HG03457 (cell line): Measurements from ENCODE around the gene PPFIBP1.
"Not testable (repeated sequence)": the region's sequence is repeated elsewhere in the genome, so short reads cannot be mapped to it uniquely, and the experiment has no call there.

ENCODE experiments used
- ATAC-seq: cut with Tn5 transposase; IDR thresholded peaks from one replicate; pipeline ENCODE4 v1.9.1; 2021; ENCODE audit warnings: moderate number of reproducible peaks; ENCODE audit not compliant: unreplicated experiment

Gene PPFIBP1

DNA sequence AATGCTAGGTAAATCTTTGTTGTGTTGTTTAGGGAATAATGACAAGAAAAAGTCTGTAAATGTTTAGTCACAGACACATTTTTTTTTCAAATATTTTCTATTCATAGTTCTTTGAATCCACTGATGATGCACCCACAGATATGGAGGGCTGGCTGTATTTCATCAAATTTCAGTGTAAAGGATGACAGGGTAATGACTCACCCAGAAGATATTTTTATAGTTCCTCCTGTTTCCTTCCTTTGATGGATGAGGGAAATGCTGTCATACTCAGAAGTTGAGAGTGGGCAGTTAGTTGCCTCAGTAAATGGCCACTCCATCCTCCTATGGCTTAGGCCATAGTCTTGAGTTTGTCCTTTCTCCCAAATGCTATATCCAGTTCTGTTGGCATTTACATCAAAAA, 95.3 kb downstream of the PPFIBP1 start:
- ATAC-seq, result no peak

DNA sequence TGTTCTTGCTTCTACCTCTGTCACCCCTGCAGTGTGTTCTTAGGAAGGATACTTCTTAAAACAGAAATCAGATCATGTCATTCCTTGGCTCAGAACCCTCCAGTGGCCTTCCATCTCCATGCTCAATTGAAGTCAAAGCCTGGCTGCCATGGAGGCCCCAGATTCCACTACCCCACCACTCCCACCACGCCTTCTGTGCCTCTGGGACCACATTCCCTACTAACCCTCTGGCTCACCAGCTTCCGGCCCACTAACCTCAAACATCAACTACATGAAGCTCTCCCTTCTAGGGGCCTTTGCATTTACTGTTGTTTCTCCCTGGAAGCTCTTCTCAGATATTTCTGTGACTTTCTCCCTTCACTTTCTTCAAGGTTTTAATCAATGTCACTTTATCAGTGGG, 96.1 kb downstream of the PPFIBP1 start:
- no peak for ATAC-seq

DNA sequence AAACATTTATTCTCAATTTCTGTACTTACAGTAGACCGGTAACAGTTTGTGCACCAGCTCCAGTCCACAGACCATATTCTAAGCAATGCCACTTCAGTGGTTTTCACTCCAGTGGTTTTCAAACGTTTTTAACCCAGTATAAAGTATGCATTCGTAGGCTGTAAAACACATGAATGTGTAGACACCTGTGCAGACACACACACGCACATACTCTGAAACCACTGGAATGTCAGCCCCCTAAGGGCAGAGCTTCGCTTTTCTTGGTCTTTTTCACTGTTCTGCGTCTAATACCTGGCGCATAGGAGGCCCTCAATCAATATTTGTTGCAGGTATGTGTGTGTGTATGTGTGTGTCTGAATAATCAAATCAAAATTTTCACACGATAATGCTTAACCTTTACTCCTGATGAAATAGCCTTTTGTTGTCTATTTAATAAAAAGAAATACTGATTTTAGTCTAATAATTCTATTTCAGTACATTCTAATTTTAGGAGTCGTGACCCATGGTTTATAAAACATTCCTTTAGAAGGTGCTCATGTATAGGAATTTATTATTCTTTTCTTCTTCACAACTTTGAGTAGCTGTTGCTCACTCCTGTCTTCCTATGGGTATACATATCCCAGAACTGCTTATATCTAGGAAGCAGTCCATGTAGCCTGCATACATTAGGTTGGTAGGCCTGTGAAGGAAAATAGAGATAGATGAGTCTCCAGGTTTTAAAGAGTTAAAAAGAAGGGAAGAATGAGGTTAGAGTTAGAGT, 98.6 kb downstream of the PPFIBP1 start:
- no peak for ATAC-seq

DNA sequence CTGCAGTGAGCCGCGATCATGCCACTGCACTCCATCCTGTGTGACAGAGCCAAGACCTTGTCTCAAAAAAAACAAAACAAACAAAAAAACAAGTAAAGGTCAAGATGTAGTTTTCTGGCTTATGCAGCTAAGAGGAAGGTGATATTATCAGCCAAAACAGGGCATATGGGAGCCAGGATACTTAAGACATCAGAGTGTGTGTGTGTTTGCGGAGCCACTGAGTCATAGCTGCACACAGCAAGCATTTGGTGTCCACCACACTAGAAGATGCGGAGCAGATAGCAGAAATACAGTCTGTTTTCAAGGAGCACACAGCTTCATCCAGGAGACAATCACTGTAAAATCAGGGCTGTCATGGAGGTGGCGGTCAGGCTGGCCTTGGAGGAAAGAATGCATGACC, 99.6 kb downstream of the PPFIBP1 start:
- no peak for ATAC-seq

DNA sequence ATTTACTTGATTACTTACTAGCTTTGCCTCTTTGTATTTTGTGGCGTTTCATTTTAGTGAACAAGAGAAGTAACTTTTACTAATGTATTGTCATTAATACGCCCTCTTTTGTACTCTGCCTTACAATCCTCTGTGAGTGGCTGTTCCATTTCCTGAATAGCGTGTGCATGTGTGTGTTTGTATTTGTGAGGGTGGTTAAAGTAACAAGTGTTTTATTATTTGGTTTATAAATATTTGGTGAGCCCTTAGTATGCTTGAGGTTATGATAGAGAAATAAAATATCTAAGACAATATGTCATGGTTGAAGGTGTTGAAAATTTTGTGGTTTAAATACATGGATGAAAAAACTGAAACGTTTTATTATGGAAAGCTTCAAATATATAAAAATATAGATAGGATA, 100.6 kb downstream of the PPFIBP1 start:
- no peak for ATAC-seq

DNA sequence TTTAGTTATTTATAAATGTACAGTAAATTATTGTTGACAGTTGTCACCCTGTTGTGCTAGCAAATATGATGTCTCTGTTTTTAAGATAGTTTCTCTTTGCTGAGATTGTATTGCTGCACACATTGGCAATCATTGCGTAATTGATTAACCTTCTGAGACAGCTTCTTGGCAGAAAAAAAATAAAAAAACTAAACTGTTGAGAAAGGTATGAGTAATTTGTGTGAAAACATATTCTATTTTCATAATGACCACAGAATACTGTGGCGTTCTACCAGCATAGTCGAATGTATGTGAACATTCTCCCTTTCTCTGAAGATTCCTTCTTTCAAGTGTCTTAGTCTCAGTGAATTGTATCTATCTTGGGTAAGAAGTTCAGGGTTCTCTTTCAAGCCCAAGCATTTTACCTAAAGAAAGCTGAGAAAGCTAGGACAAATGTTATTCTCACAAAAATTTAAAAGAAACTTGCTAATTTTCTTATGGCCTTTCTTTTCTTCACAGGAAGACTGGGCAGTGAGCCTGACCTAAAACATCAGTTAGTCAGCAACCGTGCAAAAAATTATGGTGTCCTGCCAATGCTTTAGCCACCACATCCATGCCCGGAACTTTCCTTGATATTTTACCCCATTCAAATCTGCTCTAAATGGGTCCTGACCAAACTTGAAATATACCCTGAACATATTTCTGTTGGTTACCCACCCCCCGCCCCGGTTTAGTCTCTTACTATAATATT, 103.3 kb downstream of the PPFIBP1 start:
- peak; percentile 71 for ATAC-seq

DNA sequence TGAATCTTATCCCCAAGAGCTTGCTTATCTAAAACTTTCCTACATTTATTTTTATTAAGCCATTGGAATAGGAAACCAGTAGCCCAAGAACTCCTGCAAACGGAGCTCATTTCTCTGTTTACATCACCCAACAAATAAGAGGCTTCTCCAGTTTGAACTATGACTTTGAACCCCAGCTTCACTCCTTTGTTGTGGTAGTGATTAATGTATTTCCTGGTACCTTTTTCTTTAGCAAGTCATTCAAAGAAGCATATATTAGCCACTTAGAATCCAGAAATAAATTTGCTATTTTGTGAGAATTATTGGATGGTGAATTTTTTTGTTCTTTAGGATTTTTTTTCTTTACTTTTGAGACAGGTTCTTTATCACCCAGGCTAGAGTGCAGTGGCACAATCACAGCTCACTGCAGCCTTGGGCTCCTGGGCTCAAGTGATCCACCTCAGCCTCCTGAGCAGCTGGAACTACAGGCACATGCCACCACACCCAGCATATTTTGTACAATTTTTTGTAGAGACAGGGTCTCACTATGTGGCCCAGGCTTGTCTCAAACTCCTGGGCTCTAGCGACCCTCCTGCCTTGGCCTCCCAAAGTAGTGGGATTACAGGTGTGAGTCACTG, 104.0 kb downstream of the PPFIBP1 start:
- not testable (repeated sequence) for ATAC-seq

DNA sequence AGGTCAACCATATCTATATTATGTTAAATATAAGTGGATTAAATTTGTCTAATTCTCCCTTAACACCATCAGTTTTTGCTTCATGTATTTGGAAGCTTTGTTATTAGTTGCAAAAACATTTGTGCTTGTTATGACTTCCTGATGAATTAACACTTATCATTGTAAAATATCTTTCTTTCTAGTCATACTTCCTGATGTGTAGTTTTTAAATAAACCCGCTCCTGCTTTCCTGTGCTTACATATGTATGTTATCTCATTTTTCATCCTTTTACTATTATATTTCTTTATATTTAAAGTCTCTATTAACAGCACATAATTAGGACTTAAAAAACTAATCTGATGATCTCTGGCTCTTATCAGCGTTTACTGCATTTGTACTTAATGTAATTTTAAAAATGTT, 106.2 kb downstream of the PPFIBP1 start:
- ATAC-seq, result not testable (repeated sequence)

DNA sequence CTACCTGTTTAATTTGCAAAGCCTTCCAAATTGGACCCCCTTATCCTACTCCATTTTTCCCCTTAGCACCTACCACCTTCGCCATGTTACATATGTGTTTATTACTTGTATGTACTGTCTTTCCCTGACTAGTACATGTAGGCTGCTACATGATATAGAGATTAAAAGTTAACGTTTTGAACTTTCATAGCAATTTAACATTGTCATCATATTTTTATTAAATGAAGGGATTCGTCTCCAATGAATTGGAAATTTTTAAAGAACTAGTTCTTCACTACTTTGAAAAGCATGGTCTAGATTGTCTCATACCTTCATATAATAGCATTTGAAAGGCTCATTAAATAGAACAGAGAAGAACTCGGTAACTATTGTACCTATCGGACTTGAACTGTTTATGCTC, 107.4 kb downstream of the PPFIBP1 start:
- no peak for ATAC-seq

DNA sequence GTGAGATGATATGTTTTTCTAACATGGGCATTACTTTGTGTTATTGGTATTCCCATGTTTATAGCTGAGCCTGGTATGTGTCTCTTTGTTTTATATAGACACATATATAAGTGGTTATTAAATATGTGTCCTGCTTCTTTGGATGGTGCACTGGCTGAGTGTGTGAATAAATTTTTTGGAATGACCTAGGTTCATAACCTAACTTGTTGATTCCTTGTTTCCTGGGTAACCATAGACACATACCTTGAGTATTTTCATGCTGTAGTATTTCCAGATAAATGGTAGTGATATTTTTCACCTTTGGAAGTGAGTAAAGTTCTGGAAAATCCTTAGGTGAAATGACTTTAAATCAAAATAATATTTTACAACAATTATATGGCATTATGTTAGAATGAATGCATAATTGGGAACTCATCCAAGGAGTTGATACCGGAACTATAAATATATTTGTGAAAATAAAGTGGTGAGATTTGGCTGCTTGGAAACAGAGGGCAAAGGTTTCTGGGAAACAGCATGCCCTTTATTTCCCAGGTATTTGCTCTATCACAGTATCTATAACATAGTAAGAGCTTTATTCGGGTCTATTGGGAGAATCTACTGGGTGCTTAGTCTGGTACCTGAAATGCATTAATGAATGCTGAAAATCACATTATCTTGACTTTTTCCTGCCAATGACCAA, 107.9 kb downstream of the PPFIBP1 start:
- no peak for ATAC-seq

DNA sequence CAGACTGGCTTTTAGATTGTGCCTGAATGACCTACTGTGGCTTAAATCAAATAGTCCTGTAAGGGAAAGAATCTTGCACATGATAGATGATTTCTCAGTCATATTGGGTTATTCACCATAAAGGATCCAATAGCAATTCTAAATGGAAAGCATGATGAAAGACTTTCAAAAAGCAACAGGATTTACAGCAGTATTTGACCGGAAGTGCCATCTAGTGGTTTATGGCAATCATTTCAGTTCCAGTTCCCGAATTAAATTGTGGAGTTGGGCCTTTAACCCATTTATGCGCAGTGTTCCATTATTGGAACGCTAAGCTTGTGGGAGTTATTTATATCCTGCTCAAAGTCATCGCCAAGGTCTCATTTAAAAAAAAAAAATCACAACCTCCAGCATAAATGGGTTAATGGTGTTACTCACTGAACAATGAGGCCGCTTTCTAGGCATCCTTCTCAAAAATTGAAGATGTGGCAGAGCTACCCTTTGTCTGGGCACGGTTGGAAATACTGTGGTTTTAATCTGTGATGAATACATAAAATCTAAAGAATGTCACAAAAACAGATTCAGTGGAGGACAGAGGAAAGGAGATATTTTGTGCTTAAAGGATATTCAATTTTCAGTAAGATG, 111.5 kb downstream of the PPFIBP1 start:
- ATAC-seq, result no peak

DNA sequence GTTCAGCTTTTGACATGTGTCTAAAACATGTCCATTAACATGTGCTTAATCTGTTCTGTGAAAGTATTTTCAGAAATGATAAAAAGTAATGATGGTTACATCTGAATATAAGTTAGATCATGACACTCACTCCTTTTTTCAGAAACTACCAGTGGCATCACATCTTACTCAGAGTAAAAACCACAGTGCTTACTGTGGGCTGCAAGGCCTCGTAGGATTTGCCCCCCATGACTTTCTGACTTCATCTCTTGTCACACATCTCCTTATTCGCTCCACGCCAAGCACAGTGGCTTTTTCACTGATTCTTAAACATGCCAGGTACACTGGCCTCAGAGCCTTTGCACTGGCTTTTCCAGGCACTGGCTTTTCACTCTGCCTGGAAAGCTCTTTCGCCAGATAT, 112.6 kb downstream of the PPFIBP1 start:
- ATAC-seq, result not testable (repeated sequence)

DNA sequence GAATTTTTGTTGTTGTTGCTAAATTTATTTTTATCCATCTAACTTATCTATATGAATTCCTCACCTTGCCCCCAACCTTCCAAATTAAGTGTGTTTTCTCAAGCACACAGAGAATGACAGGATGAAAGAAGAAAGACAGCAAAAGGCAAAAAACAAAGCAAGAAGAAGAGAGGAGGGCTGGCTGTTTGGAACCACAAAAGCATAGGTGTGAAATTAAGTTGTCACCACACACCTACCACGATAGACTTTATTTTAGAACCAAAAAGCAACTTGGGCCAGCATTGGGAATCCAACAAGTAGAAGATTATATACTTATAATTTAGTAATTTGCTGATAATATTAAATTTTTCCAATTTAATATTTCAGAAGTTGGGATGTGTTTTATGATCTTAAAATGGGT, 113.5 kb downstream of the PPFIBP1 start:
- ATAC-seq, result no peak

DNA sequence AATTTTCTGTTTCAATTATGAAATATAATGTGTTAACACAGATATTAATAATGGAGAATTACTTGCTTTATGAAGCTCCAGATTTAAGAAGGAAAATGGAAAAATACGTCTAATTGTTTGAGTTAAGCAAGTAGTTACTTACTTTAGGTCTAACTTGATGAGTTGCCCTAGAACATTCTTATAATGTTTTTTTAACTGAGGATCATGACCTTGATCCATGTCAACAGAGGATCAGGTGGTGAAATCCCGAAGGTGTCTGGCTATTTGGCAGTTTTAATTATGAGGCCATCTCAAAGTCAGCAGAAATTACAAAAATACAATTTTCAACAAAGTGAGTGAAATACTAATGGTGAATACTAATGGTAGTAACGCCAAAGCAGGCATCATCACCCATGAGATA, 115.3 kb downstream of the PPFIBP1 start:
- ATAC-seq, result no peak

DNA sequence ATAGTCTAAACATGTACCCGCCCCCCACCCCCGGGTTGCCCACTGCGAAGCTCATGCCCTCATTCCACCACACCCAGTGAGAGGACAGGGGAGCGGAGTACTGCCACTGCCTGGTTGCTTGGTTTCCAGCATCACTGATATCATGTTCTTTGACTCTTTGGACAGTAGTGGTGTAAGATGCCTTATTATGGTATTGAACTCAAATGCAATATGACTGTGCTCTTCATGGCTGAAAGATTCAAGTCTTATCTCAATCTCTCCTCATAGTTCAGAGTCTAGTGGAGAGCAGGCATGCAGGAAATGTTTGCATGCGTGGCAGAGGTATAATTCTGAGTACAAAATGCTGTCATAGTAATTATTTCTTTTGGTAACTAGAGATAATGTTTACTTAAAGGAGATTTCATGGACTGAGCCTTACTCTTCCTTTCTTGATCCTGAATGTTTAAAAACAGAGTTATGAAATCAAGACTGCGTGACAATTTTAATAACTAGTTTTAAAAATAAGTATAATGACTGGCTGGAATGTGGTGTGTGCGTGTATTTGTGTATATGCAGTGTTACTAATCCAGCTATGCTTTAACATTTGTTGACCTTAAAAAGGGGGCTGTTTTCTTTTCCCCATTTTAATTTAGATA, 116.7 kb downstream of the PPFIBP1 start:
- ATAC-seq, result not testable (repeated sequence)

DNA sequence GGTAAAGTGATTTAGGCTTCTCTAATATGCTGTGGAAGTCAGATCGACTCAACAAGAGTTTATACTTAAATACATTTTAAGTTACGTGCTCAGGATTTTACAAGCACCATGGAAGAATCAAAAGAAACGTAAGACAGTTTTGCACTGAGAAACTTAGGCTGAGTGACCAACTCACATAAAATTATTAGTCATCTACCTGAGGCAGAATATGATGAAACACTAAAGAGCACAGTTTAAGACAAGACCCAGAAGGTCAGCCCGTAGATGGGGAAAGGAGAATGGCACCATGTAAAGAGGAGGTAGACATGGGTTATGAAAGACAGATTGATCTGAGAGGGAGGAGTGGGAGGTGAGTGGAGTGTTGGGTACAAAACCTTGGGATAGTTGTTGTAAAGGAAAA, 118.4 kb downstream of the PPFIBP1 start:
- not testable (repeated sequence) for ATAC-seq

DNA sequence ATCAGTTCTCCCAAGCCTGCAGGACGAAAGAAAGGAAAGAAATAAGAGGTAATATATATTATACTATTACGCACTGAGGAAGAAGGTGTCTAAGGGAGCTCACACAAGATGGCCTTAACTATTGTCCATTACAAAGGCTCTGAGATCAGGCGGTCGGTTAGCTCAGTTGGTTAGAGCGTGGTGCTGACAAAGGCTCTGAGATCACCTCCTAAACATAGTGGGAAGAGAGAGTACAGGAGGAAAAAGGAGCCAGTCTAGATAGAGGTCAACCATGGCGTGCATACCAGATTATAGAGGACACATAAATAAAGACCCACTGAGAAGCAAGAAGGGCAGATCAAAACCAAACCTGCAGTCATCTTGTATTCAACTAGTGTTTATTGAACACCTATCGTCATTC, 118.9 kb downstream of the PPFIBP1 start:
- not testable (repeated sequence) for ATAC-seq

DNA sequence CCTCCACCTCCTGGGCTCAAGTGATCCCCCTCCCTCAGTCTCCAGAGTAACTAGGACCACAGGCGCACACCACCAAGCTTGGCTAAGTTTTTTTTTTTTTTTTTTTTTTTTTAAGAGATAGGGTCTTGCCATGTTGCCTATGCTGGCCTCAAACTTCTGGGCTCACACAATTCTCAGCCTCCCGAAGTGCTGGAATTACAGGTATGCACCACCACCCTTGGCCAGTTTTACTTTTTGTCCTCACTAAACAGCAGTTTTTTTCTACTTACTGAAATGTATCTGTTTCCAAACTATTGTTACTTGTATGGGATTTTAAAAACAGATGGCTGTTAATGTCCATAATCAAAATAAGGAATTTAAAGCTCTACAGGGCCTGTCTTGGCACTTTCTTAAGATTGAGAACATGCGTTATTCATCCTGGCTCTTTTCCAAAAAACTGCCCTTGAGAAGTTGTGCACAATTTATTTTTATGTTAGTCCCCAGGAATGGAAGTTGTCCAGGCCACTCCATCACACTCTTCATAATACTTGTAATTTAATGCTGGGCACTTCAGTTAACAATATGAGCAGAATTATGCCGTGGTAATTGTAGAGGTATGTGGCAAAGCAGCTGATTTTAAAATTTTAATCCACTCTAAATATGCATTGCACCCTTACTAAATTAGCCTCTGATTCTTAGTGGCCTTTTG, 120.3 kb downstream of the PPFIBP1 start:
- no peak for ATAC-seq

DNA sequence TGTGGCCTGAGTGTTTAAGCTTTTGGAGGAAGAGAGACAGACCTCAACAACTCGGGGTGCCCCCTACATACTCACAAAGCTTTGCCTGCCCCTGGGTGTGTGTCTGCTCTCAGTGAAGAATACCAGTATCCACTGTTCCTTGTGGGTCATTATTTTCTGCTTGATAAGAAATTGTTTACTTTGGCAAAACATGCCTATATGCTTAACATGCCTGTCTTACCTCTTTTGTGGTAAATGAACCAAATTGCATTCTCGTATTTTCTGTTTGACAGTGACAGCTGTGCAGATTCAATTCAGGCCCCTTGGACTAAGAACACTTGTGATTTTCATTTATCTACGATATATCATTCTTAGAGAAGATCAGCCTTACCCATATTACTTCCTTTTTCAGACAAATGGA, 121.7 kb downstream of the PPFIBP1 start:
- no peak for ATAC-seq

DNA sequence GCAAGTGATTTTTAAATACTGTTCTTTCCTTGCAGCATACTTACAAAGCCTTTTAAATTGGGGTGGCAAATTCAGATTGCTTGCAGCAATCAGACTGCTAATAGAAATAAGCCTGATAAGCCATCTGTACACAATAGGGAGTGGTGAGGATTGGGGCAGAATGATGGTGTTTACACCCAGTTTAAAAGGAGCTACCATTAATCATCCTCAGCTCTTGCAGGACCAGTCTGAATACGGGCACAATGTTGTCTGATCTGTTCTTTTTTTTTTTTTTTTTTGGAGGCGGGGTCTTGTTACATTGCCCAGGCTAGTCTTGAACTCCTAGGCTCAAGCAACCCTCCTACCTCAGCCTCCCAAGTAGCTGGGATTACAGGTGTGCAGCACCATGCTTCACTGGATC, 122.1 kb downstream of the PPFIBP1 start:
- ATAC-seq, result no peak
